HG03571 (cell line): ENCODE data around the gene PRKN.

Source experiments
- ATAC-seq: cut with Tn5 transposase; IDR thresholded peaks from one replicate; pipeline ENCODE4 v1.9.1; 2021; ENCODE audit not compliant: unreplicated experiment

Gene PRKN

GRCh38 chr6:161590961-161591627 is 1136.5 kb downstream of the PRKN start:
- no peak for ATAC-seq

- ATAC-seq: no peak
Measured at GRCh38 chr6:161586887-161587286, 1140.7 kb downstream of the PRKN start.

DNA sequence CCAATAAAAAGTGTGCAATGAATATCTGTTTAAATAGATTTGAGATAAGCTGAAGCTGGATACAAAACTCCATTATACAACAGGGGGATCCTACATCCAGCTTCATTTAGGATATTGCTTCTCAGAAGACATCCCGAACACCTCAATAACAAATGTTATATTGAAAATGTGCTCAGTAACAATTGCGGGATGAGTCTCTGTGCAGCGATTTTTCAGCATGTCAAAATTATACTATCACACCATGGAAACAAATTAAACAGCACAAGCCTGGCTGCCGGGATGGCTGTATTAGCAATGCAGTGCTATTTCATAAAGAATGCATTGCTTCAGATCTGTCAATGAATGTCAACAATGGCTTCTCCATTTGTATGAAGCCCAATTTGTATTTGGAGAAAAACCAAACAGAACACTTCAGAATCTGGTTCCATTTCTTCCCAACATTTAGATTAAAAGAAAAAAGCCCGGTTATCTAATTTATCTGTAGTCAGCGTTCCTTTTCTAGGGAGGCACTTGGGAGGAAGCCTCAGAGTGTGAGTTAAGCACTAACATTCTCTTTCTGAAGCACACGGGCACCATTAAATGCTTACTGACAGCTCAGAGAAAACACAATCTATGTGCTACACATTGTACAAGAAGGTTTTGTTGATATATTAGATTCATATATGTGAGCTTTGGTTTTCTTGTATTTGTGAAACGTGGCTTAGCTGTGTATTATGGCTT is 1142.8 kb downstream of the PRKN start:
- ATAC-seq: no peak

GRCh38 chr6:161584051-161584450 is 1143.5 kb downstream of the PRKN start:
- no peak for ATAC-seq

DNA sequence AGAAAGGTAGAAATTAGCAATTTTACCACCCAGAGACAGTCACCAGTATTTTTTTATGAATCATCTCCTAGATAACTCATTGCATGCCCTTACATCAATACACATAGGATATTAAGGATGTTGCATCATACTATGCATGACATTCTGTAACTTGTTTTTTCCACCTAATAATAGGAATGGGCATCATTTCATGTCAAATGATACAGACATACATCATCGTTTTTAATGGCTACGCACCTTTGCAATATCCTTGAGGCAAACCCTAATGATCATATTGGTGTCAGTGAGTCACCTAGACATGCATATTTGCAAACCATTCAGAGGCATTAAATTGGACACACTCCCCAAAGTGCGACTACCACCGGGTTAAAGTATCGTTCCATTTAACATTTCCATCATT is 1144.0 kb downstream of the PRKN start:
- no peak for ATAC-seq

DNA sequence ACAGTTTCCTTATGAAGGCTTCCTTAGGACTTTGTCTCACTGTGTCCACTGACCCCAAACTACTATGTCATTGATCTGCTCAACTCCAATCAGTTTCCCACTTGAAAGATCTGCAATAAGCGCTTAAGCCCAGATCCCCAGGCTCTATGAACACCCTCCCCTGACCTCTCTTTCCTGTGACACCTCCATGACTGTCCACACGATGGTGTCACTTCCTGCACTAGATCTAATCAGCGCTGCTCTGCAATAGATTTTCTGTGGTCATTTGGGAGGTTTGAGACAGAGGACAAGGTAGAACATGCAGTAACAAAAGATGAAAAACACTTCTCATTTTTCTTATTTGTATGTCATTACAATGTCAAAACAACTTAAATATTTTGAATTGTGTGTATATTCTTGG is 1149.1 kb downstream of the PRKN start:
- no peak for ATAC-seq

- ATAC-seq: no peak
Measured at GRCh38 chr6:161575523-161576254, 1151.9 kb downstream of the PRKN start.

- ATAC-seq: no peak
Measured at GRCh38 chr6:161568885-161569456, 1158.6 kb downstream of the PRKN start.

- ATAC-seq: no peak
Measured at GRCh38 chr6:161564952-161565351, 1162.6 kb downstream of the PRKN start.

GRCh38 chr6:161561908-161562307 is 1165.7 kb downstream of the PRKN start:
- no peak for ATAC-seq

- no peak for ATAC-seq
Measured at GRCh38 chr6:161557333-161558107, 1170.0 kb downstream of the PRKN start.

GRCh38 chr6:161554883-161555282 is 1172.7 kb downstream of the PRKN start:
- ATAC-seq: no peak

- no peak for ATAC-seq
Measured at GRCh38 chr6:161549977-161550655, 1177.5 kb downstream of the PRKN start.

GRCh38 chr6:161548713-161549296 is 1178.8 kb downstream of the PRKN start:
- no peak for ATAC-seq

DNA sequence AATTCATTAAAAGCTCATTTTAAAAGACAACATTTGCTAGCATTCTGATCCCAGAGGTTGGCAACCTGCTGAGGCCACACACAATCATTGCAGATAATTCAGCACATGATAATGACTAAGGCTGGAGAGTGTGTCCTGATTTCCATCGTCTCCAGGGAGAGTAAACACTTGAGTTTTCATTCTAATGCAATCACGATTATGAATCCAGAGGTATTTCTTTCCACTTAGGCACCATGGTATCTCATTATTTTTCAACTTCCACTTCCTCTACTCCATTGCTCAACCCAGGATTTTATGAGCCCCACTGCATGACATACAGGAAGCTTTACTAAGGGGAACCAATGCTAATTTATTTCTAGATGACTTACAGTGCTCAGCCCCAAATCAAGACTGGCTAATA is 1179.9 kb downstream of the PRKN start:
- ATAC-seq: no peak

- no peak for ATAC-seq
Measured at GRCh38 chr6:161546632-161547031, 1180.9 kb downstream of the PRKN start.

- ATAC-seq: no peak
Measured at GRCh38 chr6:161545741-161546140, 1181.8 kb downstream of the PRKN start.

- ATAC-seq: no peak
Measured at GRCh38 chr6:161544801-161545480, 1182.6 kb downstream of the PRKN start.

DNA sequence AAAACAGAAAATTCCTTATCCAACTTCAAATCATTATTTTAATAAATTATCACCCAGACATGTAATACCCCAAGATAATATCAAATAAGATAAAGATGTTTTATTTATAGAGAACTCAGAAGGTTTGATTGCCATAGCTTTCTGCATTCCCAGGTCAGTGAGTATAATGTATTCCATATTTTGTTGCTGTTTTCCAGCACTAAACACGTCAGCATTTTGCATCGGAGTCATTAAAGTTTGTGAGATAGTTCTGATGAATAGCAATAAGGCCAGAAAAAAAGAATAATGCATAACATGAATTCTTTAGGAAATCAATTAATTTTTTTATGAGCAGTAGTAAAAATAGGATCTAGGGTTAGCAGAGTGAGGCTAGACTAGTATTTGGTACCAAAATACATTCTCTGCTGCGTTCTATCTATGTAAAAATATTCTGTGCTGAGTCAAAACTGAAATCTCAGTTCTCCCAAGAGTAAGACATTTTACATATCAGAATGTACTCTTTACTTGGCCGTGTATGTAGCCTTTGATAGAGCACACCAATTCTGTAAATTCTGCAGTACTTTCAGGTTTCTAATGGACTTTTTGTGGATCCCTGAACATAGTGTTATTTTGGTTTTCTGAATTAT is 1183.8 kb downstream of the PRKN start:
- ATAC-seq: no peak
